H1 (cell line): ENCODE measurements around the gene PLCL2. TPM values are rescaled to one million over a fixed set of nuclear protein-coding genes. Genes with fewer than 3 reads are reported as not detected.

Experiments
- CTCF ChIA-PET: fragments of 300-600 bp; sonication (Branson Sonifier 250); formaldehyde crosslinking; loops from one replicate; lab custom pipeline; 2021; ENCODE audit not compliant: partially characterized antibody; lab: Charles Lee
- POLR2A ChIA-PET: fragments of 300-600 bp; sonication (Branson Sonifier 250); formaldehyde crosslinking; loops from one replicate; lab custom pipeline; 2021; ENCODE audit warnings: inconsistent platforms; ENCODE audit not compliant: partially characterized antibody; lab: Charles Lee
- DNase-seq, 2 experiments: peaks; one replicate each; pipeline versions ENCODE4 v3.0.0 to v3.0.0-alpha.2; 2010 to 2022; ENCODE audit warnings: low spot score in 2 of 2, low read depth in 1 of 2, mixed read lengths in 1 of 2
- FAIRE-seq: peaks from 2 replicates; lab custom pipeline; 2011; peaks lifted over from hg19 to GRCh38; lab: Jason Lieb, UNC
- H2AFZ ChIP-seq: 2 replicates; pipeline ENCODE4 v1.8.1; 2012; ENCODE audit warnings: low read length, inconsistent platforms
- H2AK5ac ChIP-seq: 2 replicates; pipeline ENCODE4 v1.6.1; 2013; ENCODE audit warnings: low read depth, low read length
- H2BK120ac ChIP-seq: replicated peaks from 2 replicates; pipeline ENCODE3; 2013; ENCODE audit warnings: low read depth, low read length, inconsistent platforms
- H2BK12ac ChIP-seq: 2 replicates; pipeline ENCODE4 v1.6.1; 2013; ENCODE audit warnings: low read depth, low read length
- H2BK15ac ChIP-seq: 2 replicates; pipeline ENCODE4 v1.6.1; 2013; ENCODE audit warnings: low read length
- H2BK20ac ChIP-seq: 2 replicates; pipeline ENCODE4 v1.6.1; 2013; ENCODE audit warnings: low read length
- H2BK5ac ChIP-seq: 2 replicates; pipeline ENCODE4 v1.6.1; 2013; ENCODE audit warnings: low read depth, low read length
- H3K14ac ChIP-seq: 2 replicates; pipeline ENCODE4 v1.6.1; 2013; ENCODE audit warnings: inconsistent platforms; ENCODE audit not compliant: insufficient read length
- H3K18ac ChIP-seq: 2 replicates; pipeline ENCODE4 v1.6.1; 2013; ENCODE audit warnings: low read length; ENCODE audit errors: extremely low read depth
- H3K23ac ChIP-seq: 2 replicates; pipeline ENCODE4 v1.6.1; 2013; ENCODE audit warnings: inconsistent platforms; ENCODE audit not compliant: insufficient read length
- H3K23me2 ChIP-seq: 2 replicates; pipeline ENCODE4 v1.6.1; 2013; ENCODE audit warnings: low read depth, low read length
- H3K27ac ChIP-seq: 2 replicates; pipeline ENCODE4 v1.6.1; 2011; ENCODE audit warnings: low read depth, low read length, inconsistent platforms
- H3K27me3 ChIP-seq, 4 experiments: replicated peaks in 1 of 4; 1 replicate in 1 of 4; 2 replicates in 3 of 4; pipeline versions ENCODE4 v1.6.1 to v1.8.1; 2011 to 2013; ENCODE audit warnings: low read length in 3 of 4, mild to moderate bottlenecking in 3 of 4, inconsistent platforms in 2 of 4, mixed read lengths in 2 of 4, moderate library complexity in 1 of 4; ENCODE audit not compliant: control insufficient read depth in 3 of 4, insufficient read depth in 3 of 4; ENCODE audit errors: extremely low read depth in 1 of 4
- H3K36me3 ChIP-seq, 4 experiments: 2 replicates each; pipeline versions ENCODE4 v1.6.1 to v1.8.1; 2011 to 2013; ENCODE audit warnings: mild to moderate bottlenecking in 4 of 4, low read length in 3 of 4, moderate library complexity in 2 of 4, control low read depth in 1 of 4, inconsistent platforms in 1 of 4; ENCODE audit not compliant: insufficient read depth in 4 of 4, control insufficient read depth in 2 of 4
- H3K4ac ChIP-seq: replicated peaks from 2 replicates; pipeline ENCODE3; 2013; ENCODE audit warnings: low read length, low read depth, mixed read lengths, inconsistent platforms; ENCODE audit not compliant: insufficient read length
- H3K4me1 ChIP-seq, 4 experiments: replicated peaks in 1 of 4; 1 replicate in 1 of 4; 2 replicates in 3 of 4; pipeline versions ENCODE4 v1.6.1 to v1.8.1; 2011 to 2013; ENCODE audit warnings: low read length in 3 of 4, inconsistent platforms in 2 of 4, mixed read lengths in 1 of 4; ENCODE audit not compliant: insufficient read depth in 4 of 4, control insufficient read depth in 3 of 4
- H3K4me2 ChIP-seq, 2 experiments: 2 replicates each; pipeline versions ENCODE4 v1.6.1 to v1.8.1; 2011 to 2013; ENCODE audit warnings: low read depth in 2 of 2, low read length in 2 of 2, control low read depth in 1 of 2, inconsistent platforms in 1 of 2, mild to moderate bottlenecking in 1 of 2; ENCODE audit not compliant: insufficient read depth in 1 of 2
- H3K4me3 ChIP-seq, 4 experiments: fragments of 200-600, 300-600 bp in 1 of 4; sonication (generic), shearing (Covaris generic), sonication (Bioruptor Twin) in 1 of 4; 2 replicates each; pipeline versions ENCODE4 v1.5.1 to v1.8.1; 2011 to 2016; ENCODE audit warnings: low read length in 4 of 4, low read depth in 3 of 4, control low read depth in 2 of 4, inconsistent platforms in 2 of 4, mild to moderate bottlenecking in 2 of 4, mixed read lengths in 1 of 4, moderate library complexity in 1 of 4; ENCODE audit not compliant: insufficient read depth in 2 of 4; ENCODE audit errors: extremely low read depth in 1 of 4
- H3K56ac ChIP-seq: replicated peaks from 2 replicates; pipeline ENCODE3; 2013; ENCODE audit warnings: low read depth, mild to moderate bottlenecking, mixed read lengths, low read length, inconsistent platforms; ENCODE audit not compliant: insufficient read length
- H3K79me1 ChIP-seq: 2 replicates; pipeline ENCODE4 v1.6.1; 2013; ENCODE audit warnings: low read depth, low read length, control low read depth
- H3K79me2 ChIP-seq, 2 experiments: 2 replicates each; pipeline versions ENCODE4 v1.6.1 to v1.8.1; 2012 to 2013; ENCODE audit warnings: low read length in 2 of 2, mild to moderate bottlenecking in 2 of 2, inconsistent platforms in 1 of 2; ENCODE audit not compliant: insufficient read depth in 2 of 2, control insufficient read depth in 1 of 2
- H3K9ac ChIP-seq, 4 experiments: replicated peaks in 1 of 4; 1 replicate in 1 of 4; 2 replicates in 3 of 4; pipeline versions ENCODE4 v1.6.1 to v1.8.1; 2011 to 2013; ENCODE audit warnings: low read depth in 3 of 4, low read length in 3 of 4, control low read depth in 2 of 4, mild to moderate bottlenecking in 2 of 4, moderate library complexity in 2 of 4, inconsistent platforms in 1 of 4; ENCODE audit errors: extremely low read depth in 1 of 4
- H3K9me3 ChIP-seq, 2 experiments: 2 replicates each; pipeline versions ENCODE4 v1.6.1 to v1.8.1; 2012 to 2013; ENCODE audit warnings: mild to moderate bottlenecking in 2 of 2, moderate library complexity in 2 of 2, control low read depth in 1 of 2, inconsistent platforms in 1 of 2, low read depth in 1 of 2, low read length in 1 of 2, mixed read lengths in 1 of 2; ENCODE audit not compliant: insufficient read depth in 2 of 2
- H4K20me1 ChIP-seq, 2 experiments: replicated peaks in 1 of 2; 2 replicates each; pipeline versions ENCODE3 to v1.8.1; 2011 to 2013; ENCODE audit warnings: inconsistent platforms in 2 of 2, low read length in 2 of 2, mild to moderate bottlenecking in 1 of 2; ENCODE audit not compliant: insufficient read depth in 2 of 2, control insufficient read depth in 1 of 2
- H4K5ac ChIP-seq: 2 replicates; pipeline ENCODE4 v1.6.1; 2013; ENCODE audit warnings: low read length, low read depth, mixed read lengths, inconsistent platforms; ENCODE audit not compliant: insufficient read length
- H4K8ac ChIP-seq: 2 replicates; pipeline ENCODE4 v1.8.0; 2013; ENCODE audit warnings: mild to moderate bottlenecking, moderate library complexity, low read length, inconsistent platforms; ENCODE audit not compliant: insufficient read depth; ENCODE audit errors: extremely low read depth
- H4K91ac ChIP-seq: replicated peaks from 2 replicates; pipeline ENCODE3; 2013; ENCODE audit warnings: low read length, mixed read lengths, inconsistent platforms; ENCODE audit not compliant: insufficient read length
- NANOG ChIP-seq: IDR thresholded peaks from 2 replicates; pipeline ENCODE4 v1.6.1; 2011; ENCODE audit warnings: low read length, low read depth, mild to moderate bottlenecking, inconsistent platforms; ENCODE audit not compliant: insufficient read depth, poor library complexity, severe bottlenecking
- POU5F1 ChIP-seq: IDR thresholded peaks from 2 replicates; pipeline ENCODE4 v1.6.1; 2011; ENCODE audit warnings: low read depth, mild to moderate bottlenecking, low read length, moderate library complexity
- RAD21 ChIP-seq, 2 experiments: IDR thresholded peaks in 1 of 2; conservative IDR thresholded peaks in 1 of 2; 2 replicates each; pipeline ENCODE4 v1.6.1; 2011; ENCODE audit warnings: low read depth in 2 of 2, low read length in 2 of 2, improper control_type of control experiment in 1 of 2, inconsistent platforms in 1 of 2, mild to moderate bottlenecking in 1 of 2, moderate library complexity in 1 of 2
- SP1 ChIP-seq: IDR thresholded peaks from 2 replicates; pipeline ENCODE4 v1.6.1; 2011; ENCODE audit warnings: low read depth, low read length
- TAF1 ChIP-seq: IDR thresholded peaks from 2 replicates; pipeline ENCODE4 v1.6.1; 2011; ENCODE audit warnings: mild to moderate bottlenecking, low read depth, low read length
- WGBS, 2 experiments: shearing (Covaris generic) in 1 of 2; methylation state at CpG; one replicate each; pipeline versions ENCODE4 v1.1.6 to v1.1.7; 2013 to 2015; ENCODE audit warnings: low lambda C conversion rate in 2 of 2, mixed read lengths in 2 of 2, inconsistent platforms in 1 of 2, low coverage in 1 of 2, missing lambda C conversion rate in 1 of 2; ENCODE audit not compliant: insufficient replicate concordance in 2 of 2, insufficient coverage in 1 of 2, insufficient read length in 1 of 2; ENCODE audit errors: extremely low coverage in 1 of 2, missing lambda C conversion rate in 1 of 2; 5-methylcytosine and 5-hydroxymethylcytosine counted together
- long read RNA-seq, 2 experiments: library from RNA in 1 of 2; library from capped mRNA in 1 of 2; stranded (forward); transcript quantifications; one replicate each; pipeline ENCODE4 v2.0.0, GENCODE V29; 2021; ENCODE audit warnings: inconsistent platforms in 1 of 2
- polyA minus RNA-seq, 3 experiments: library from RNA; depleted of rRNA, polyadenylated mRNA; stranded (reverse); fragments of >200 nt; gene quantifications; 1 replicate in 2 of 3; 2 replicates in 1 of 3; pipeline ENCODE4 v1.2.3, GENCODE V29; 2011
- polyA plus RNA-seq, 7 experiments: library from polyadenylated mRNA; depleted of rRNA in 3 of 7; stranded (reverse) in 5 of 7; unstranded in 2 of 7; fragments of >200 nt in 5 of 7; fragments of 200-250 nt in 2 of 7; gene quantifications; 1 replicate in 5 of 7; 2 replicates in 1 of 7; 4 replicates in 1 of 7; pipeline versions ENCODE4 v1.2.1 to v1.2.3, GENCODE V29; 2011 to 2013; ENCODE audit warnings: missing spikeins in 2 of 7, mixed read lengths in 2 of 7
- total RNA-seq: library from RNA; stranded (reverse); fragmentation: NEBNext Ultra II Directional; extraction: Animal tissue kit (Norgen Biotek cat#: 25700); gene quantifications from 2 replicates; pipeline ENCODE4 v1.2.1, GENCODE V29; 2021
- TF ChIP-seq, protein P1 (sequence below): IDR thresholded peaks from 2 replicates; pipeline ENCODE4 v1.6.1; 2012; ENCODE audit warnings: inconsistent platforms

PLCL2 gene
- 6.8 and 7.3 TPM in 2 replicates for total RNA-seq
- polyA plus RNA-seq (2011; rRNA removed): 3.1 and 3.5 TPM in 2 replicates
- polyA plus RNA-seq (2011; cell fraction: cytosol; rRNA removed): 6.2 TPM
- 4.4 TPM for polyA plus RNA-seq (2011; cell fraction: nucleus; rRNA removed)
- polyA plus RNA-seq (2012, experiment 1 of 2): 7.1 to 13.4 TPM (median 9.4 TPM) in 4 replicates
- 0.71 TPM for polyA plus RNA-seq (2012, experiment 2 of 2)
- polyA plus RNA-seq (2013, experiment 1 of 2): 2.3 TPM
- polyA plus RNA-seq (2013, experiment 2 of 2): 2.0 TPM
- 23.7 and 25.5 TPM in 2 replicates for polyA minus RNA-seq (2011; rRNA and poly(A)+ RNA removed)
- 10.6 TPM for polyA minus RNA-seq (2011; cell fraction: cytosol; rRNA and poly(A)+ RNA removed)
- polyA minus RNA-seq (2011; cell fraction: nucleus; rRNA and poly(A)+ RNA removed): 44.7 TPM
- long read RNA-seq, experiment 1, full-length matches to known transcripts: 3 of 10 reads
- long read RNA-seq, experiment 1, partial matches to known transcripts: 4 of 10 reads
- long read RNA-seq, experiment 1, other reads (novel, unspliced or antisense): 3 of 10 reads
- long read RNA-seq, experiment 2: 0 reads

DNA sequence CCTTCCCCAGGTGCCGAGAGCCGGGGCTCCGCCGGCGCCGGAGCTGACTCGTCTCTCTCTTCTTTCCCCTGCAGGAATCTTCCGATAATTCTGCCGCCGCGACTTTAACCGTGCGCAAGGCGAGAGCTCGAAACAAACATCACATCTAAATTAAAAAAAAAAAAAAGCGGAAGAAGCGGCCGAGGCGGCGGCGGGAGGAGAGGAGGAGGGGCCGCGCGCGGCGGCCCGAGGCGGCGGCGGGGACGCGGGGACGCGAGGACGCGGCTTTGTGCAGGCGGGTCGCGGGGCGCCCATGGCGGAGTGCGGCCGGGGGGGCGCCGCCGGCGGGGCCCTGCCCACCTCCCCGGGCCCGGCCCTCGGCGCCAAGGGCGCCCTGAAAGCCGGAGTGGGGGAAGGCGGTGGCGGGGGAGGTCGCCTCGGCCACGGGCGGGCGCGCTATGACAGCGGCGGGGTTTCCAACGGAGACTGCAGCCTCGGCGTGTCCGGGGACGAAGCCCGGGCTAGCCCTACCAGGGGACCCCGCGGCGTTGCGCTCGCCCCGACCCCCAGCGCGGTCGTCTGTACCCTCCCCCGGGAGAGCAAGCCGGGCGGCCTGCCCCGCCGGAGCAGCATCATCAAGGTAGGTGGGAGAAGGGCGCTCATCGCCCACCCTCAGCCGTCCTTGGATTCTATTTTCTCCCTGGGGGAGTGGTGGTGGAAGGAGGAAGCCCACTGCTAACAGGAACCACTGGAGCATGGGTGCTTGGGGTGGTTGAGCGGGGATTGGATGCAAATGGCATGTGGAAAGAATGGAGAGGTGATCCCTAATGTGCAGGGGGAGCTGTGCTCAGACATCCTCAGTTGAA is at the start of gene PLCL2:
TSS of gene PLCL2 (plus strand) at position 208 of the 845 bp plus-strand sequence. CDS start at position 293, 85 bp downstream.
- FAIRE-seq (no peak), DNase-seq (peak in 1 of 2 experiments; percentile 65)
- no peaks in the 10 kb centered on the region for H4K20me1 ChIP-seq
- H4K91ac ChIP-seq: no peak within 1 kb of the TSS
- H3K36me3 ChIP-seq: no peaks in the 10 kb centered on the region; a peak in 1 of 8 replicates
- H2BK5ac ChIP-seq: no peak within 1 kb of the TSS
- no peaks in the 10 kb centered on the region for H3K9me3 ChIP-seq
- 0 out of 2 replicates have a peak within 1 kb of the TSS, but pooled peaks have one; percentile 68 for H2AFZ ChIP-seq
- H3K79me1 ChIP-seq: no peaks in the 10 kb centered on the region
- H2BK120ac ChIP-seq: no peak within 1 kb of the TSS
- no peak within 1 kb of the TSS for H3K56ac ChIP-seq
- peak within 1 kb of the TSS; percentile 43; the same call in 1 of the 2 replicates for H3K18ac ChIP-seq
- peaks cover 0 to 18% (median 13%) of the 10 kb centered on the region in 4 experiments; a peak in 6 of 7 replicates for H3K27me3 ChIP-seq
- H3K23me2 ChIP-seq: peaks cover 10% of the 10 kb centered on the region; the same call in 1 of the 2 replicates
- H3K14ac ChIP-seq: no peak within 1 kb of the TSS
- no peak within 1 kb of the TSS for H2BK20ac ChIP-seq
- H3K27ac ChIP-seq: no peak within 1 kb of the TSS
- H3K9ac ChIP-seq: peak within 1 kb of the TSS in 3 of 4 experiments; percentile 6 to 73 (median 44); a peak in 4 of 7 replicates
- no peak within 1 kb of the TSS for H3K23ac ChIP-seq
- 3% methylated on average over 12 of the region's 87 CpGs; no CpG with 5 or more reads in 1 of the 2 experiments for WGBS, 2 experiments
- H4K5ac ChIP-seq: no peak within 1 kb of the TSS
- POLR2A ChIA-PET: interaction anchor here (1.5 kb wide), 1 partner anchor 11 kb away, joined by 5 read pairs; no protein-coding TSS in a partner anchor
- H2BK15ac ChIP-seq: no peak within 1 kb of the TSS
- H3K4me2 ChIP-seq: peak within 1 kb of the TSS; percentile 79 to 93
- peaks cover 0 to 35% of the 10 kb centered on the region in 2 experiments; a peak in 3 of 4 replicates for H3K79me2 ChIP-seq
- no peak within 1 kb of the TSS for H3K4ac ChIP-seq
- H4K8ac ChIP-seq: peak within 1 kb of the TSS; percentile 80
- CTCF ChIA-PET: interaction anchor here (0.7 to 2.6 kb wide), 27 partner anchors 9 to 347 kb away, joined by 3 to 20 read pairs (median 5); no protein-coding TSS in a partner anchor
- H3K4me1 ChIP-seq: peaks cover 6 to 12% (median 9%) of the 10 kb centered on the region in 4 experiments
- no peak within 1 kb of the TSS for H2AK5ac ChIP-seq
- H3K4me3 ChIP-seq: peak within 1 kb of the TSS; percentile 64 to 85 (median 66)
- H2BK12ac ChIP-seq: no peak within 1 kb of the TSS
- TF ChIP-seq NANOG (no peak), RAD21 (IDR thresholded peaks at IDR 0.05 in 1 of 2, conservative IDR thresholded peaks at IDR 0.05 in 1 of 2; ENCODE audit: low read depth in 2 of 2, low read length in 2 of 2) (0 out of 4 replicates have a peak, but pooled peaks of 1 of the 2 experiments have one; percentile 0), POU5F1 (no peak), TAF1 (no peak), SP1 (no peak)
- TF ChIP-seq, protein P1, sequence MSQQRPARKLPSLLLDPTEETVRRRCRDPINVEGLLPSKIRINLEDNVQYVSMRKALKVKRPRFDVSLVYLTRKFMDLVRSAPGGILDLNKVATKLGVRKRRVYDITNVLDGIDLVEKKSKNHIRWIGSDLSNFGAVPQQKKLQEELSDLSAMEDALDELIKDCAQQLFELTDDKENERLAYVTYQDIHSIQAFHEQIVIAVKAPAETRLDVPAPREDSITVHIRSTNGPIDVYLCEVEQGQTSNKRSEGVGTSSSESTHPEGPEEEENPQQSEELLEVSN: no peak
